ENCODE measurements around the gene ZNF576.

Gene ZNF576

DNA sequence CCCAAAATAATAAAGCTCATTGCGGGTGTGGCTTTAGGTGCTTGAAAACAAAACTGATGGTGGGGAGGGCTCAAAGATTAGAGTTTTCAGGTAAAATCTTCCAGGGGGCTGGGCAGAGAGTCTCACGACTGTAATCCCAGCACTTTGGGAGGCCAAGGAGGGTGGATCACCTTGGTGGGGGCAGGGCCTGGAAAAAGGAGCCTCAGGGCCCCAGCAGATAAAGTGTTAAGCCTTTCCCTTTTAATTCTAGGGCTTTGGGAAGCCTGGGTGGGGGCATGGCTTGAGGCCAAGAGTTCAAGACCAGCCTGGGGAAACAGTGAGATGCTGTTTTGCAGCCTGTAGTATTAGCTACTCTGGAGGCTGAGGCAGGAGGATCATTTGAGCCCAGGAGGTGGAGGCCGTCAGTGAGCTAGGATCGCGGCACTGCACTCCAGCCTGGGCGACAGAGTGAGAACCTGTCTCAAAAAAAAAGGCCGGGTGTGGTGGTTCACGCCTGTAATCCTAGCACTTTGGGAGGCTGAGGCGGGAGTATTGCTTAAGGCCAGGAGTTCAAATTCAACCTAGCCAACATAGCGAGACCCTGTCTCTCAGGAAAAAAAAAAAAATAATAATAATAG, 2.2 kb upstream of the ZNF576 start:
- in situ Hi-C loops (cut with MboI; ENCODE audit: low sequenced_read_pairs, unreplicated experiment) = no loop called here
- TF ChIP-seq, protein P1, sequence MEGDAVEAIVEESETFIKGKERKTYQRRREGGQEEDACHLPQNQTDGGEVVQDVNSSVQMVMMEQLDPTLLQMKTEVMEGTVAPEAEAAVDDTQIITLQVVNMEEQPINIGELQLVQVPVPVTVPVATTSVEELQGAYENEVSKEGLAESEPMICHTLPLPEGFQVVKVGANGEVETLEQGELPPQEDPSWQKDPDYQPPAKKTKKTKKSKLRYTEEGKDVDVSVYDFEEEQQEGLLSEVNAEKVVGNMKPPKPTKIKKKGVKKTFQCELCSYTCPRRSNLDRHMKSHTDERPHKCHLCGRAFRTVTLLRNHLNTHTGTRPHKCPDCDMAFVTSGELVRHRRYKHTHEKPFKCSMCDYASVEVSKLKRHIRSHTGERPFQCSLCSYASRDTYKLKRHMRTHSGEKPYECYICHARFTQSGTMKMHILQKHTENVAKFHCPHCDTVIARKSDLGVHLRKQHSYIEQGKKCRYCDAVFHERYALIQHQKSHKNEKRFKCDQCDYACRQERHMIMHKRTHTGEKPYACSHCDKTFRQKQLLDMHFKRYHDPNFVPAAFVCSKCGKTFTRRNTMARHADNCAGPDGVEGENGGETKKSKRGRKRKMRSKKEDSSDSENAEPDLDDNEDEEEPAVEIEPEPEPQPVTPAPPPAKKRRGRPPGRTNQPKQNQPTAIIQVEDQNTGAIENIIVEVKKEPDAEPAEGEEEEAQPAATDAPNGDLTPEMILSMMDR (IDR thresholded peaks at IDR 0.05; ENCODE audit: borderline replicate concordance, control extremely low read depth, extremely low read depth, insufficient read depth, missing control alignments) = no peak
- no peak for DNase-seq (ENCODE audit: low spot score)

DNA sequence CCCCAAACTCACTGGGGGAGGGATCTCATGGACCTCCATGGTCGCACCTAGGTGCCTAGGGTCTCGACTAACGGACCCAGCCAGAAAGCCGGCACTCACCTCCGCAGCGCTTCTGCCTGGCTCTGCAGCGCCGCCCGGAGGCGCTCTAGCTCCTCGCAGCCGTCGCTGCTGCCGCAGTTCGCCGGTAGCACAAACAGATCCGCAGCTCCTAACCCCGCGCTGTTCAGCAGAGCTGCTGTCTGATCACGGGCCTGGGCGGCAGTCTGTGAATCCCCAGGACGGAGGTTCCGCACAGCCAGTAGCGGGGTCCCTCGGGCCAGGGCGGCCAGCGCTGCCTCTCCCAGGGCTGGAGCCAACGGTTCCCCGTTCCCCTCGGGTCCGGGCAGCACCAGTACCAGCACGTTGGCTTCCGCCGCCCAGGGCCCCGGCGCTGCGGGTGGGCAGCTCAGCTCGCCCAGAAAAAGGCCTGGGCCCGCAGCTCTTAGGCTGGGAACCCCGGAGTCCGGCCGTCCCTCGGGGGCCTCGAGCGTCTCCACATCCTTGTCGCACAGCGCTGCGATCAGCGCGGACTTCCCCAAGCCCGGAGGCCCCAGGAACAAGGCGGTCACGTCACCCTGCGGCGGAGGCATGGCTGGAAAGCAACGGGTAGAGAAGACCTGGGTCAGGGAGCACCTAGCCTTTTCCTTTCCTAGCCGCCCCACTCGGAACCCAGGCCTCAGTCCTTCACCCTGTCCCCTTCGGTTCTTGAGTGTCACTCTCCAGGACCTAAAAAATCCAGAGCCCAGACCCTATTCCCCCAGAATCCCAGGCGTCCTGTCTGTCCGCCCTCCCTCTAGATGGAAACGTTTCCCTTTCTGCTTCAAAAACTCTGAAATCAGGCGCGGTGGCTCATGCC, 1.4 kb upstream of the ZNF576 start:
- DNase-seq (ENCODE audit: low spot score) = peak; percentile 77
- in situ Hi-C loops (cut with MboI; ENCODE audit: low sequenced_read_pairs, unreplicated experiment) = no loop called here
- TF ChIP-seq, protein P1 (IDR thresholded peaks at IDR 0.05; ENCODE audit: borderline replicate concordance, control extremely low read depth, extremely low read depth, insufficient read depth, missing control alignments) = peak; percentile 92

DNA sequence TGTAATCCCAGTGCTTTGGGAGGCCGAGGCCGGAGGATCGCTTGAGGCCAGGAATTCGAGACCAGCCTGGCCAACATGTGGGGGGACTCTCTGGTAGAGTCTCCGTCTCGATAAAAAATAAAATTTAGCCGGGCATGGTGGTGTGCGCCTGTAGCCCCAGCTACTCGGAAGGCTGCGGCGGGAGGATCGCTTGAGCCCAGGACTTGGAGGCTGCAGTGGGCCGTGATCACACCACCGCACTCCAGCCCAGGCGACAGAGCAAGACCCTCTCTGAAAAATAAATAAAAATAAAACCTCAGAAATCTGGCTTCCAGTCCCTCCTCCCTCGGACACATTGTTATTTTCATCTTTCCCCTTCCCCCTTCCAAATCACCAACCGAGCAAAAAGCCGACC, 793 bp upstream of the ZNF576 start:
- TF ChIP-seq, protein P1 (IDR thresholded peaks at IDR 0.05; ENCODE audit: borderline replicate concordance, control extremely low read depth, extremely low read depth, insufficient read depth, missing control alignments) = no peak
- in situ Hi-C loops (cut with MboI; ENCODE audit: low sequenced_read_pairs, unreplicated experiment) = no loop called here
- DNase-seq (ENCODE audit: low spot score) = no peak

DNA sequence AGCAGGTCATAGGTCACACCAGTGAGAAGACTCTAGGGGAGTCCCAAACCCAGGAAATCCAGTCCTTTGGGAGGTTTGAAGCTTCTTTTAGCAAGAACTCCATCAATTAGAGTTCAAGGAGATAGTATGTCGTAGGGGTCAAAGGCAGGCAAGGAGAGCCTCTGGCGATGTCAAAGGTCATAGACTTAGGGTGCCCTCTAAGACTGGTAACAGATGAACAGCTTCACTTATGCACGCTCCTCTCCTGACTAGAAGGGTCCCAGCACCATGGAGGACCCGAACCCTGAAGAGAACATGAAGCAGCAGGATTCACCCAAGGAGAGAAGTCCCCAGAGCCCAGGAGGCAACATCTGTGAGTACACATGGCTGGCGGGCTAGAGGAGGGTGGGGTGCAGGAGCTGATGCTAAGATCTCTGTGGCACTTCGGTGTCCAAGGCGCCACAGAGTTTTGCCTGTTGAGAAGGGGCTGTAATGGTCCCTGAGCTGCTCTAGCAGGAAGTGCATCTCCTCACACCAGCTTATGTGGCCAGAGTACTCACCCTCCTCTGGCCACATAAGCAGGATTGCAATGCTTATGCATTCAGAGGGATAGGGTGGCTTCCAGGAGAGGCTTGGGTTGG, 557 bp downstream of the ZNF576 start:
- in situ Hi-C loops (cut with MboI; ENCODE audit: low sequenced_read_pairs, unreplicated experiment) = no loop called here
- no peak for DNase-seq (ENCODE audit: low spot score)
- TF ChIP-seq, protein P1 (IDR thresholded peaks at IDR 0.05; ENCODE audit: borderline replicate concordance, control extremely low read depth, extremely low read depth, insufficient read depth, missing control alignments) = no peak

DNA sequence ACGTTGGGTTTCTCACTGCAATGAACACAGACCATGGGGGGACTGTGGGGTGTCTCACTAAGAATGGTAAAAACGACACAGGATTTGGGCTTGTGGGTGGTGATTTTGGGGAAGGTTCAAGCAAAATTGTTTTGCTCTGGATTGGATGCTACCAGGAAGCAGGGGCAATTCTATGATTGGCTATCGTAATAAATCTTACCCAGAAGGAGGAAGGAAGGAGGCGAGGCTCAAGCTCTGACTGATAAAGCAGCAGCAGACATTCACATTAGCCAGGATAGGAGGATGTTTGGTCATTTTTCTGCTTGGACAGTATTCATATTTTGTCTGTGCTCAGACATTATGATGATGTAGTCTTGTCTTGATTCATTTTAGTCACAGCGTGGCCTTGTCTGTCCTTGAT, 1.5 kb downstream of the ZNF576 start:
- in situ Hi-C loops (cut with MboI; ENCODE audit: low sequenced_read_pairs, unreplicated experiment) = no loop called here
- no peak for DNase-seq (ENCODE audit: low spot score)
- TF ChIP-seq, protein P1 (IDR thresholded peaks at IDR 0.05; ENCODE audit: borderline replicate concordance, control extremely low read depth, extremely low read depth, insufficient read depth, missing control alignments) = no peak

DNA sequence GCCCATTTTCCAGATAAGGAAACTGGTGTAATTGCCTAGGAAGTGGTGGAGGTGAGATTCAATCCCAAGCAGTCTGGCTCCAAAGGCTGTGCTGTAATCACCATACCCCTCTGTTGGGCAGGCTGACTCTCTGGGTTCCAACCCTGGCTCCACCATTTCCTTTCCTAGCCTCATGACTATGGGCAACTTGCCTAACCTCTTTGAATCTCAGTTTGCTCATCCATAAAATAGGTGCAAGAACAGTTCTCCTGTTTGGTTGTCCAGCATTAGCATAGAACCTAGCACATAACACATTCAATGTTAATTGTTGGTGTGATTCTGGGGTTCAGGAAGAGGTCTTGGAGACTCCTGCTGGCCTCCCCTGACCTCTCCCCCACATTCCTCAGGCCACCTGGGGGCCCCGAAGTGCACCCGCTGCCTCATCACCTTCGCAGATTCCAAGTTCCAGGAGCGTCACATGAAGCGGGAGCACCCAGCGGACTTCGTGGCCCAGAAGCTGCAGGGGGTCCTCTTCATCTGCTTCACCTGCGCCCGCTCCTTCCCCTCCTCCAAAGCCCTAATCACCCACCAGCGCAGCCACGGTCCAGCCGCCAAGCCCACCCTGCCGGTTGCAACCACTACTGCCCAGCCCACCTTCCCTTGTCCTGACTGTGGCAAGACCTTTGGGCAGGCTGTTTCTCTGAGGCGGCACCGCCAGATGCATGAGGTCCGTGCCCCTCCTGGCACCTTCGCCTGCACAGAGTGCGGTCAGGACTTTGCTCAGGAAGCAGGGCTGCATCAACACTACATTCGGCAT, 2.2 kb downstream of the ZNF576 start:
- TF ChIP-seq, protein P1 (IDR thresholded peaks at IDR 0.05; ENCODE audit: borderline replicate concordance, control extremely low read depth, extremely low read depth, insufficient read depth, missing control alignments) = no peak
- in situ Hi-C loops (cut with MboI; ENCODE audit: low sequenced_read_pairs, unreplicated experiment) = no loop called here

More for the DNA sequence above, 2.2 kb downstream of the ZNF576 start:
- no peak for DNase-seq (ENCODE audit: low spot score)

Data from GM13976 (cell line).